ENCODE data around the gene CHCHD6. TPM values are rescaled to one million over a fixed set of nuclear protein-coding genes. Genes with fewer than 3 reads are reported as not detected.

Gene CHCHD6
- total RNA-seq, 1 donor from 2014 or later: 15.7 TPM

GRCh38 chr3:126963261-126964190 lies 259.5 kb downstream of the CHCHD6 start:
- no peaks in the 10 kb centered on the region for H3K4me1 Mint-ChIP-seq (ENCODE audit: low read depth)
- no peak for DNase-seq (ENCODE audit: low spot score)
- no peak overlapping the region for H3K27ac Mint-ChIP-seq
- no peaks in the 10 kb centered on the region for H3K9me3 Mint-ChIP-seq
- H3K4me3 Mint-ChIP-seq (ENCODE audit: low read depth): no peak overlapping the region
- no peaks in the 10 kb centered on the region for H3K36me3 Mint-ChIP-seq (ENCODE audit: low read depth)
- intact Hi-C loops (cut with micrococcal nuclease): no loop called here
- no peaks in the 10 kb centered on the region for H3K27me3 Mint-ChIP-seq (ENCODE audit: low read depth)

DNA sequence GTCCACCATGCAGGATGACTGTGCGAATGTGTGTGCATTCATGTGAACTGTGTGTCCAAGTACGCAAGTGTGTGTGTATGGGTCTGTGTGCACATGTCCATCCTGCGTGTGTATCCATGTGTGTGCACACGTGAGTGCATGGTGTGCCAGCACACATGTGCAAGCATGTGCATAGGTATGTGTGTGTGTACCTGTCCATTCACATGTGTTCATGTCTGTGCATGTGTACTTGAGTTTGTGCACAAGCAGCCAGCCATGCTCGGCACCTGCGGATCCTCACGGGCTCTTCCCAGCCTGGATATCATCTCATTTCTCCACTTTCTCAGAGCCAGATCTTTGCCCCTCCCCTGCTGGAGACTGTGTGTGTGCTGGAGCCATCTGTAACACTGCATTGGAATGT lies 260.2 kb downstream of the CHCHD6 start:
- Mint-ChIP-seq H3K4me1 (ENCODE audit: low read depth) (no peaks in the 10 kb centered on the region), H3K27ac (no peak overlapping the region), H3K36me3 (ENCODE audit: low read depth) (no peaks in the 10 kb centered on the region), H3K27me3 (ENCODE audit: low read depth) (no peaks in the 10 kb centered on the region), H3K4me3 (ENCODE audit: low read depth) (no peak overlapping the region), H3K9me3 (no peaks in the 10 kb centered on the region)
- DNase-seq (ENCODE audit: low spot score): no peak
- intact Hi-C loops (cut with micrococcal nuclease): no loop called here

- no peak overlapping the region for H3K27ac Mint-ChIP-seq
- H3K36me3 Mint-ChIP-seq (ENCODE audit: low read depth): no peaks in the 10 kb centered on the region
- no peaks in the 10 kb centered on the region for H3K4me1 Mint-ChIP-seq (ENCODE audit: low read depth)
- H3K4me3 Mint-ChIP-seq (ENCODE audit: low read depth): no peak overlapping the region
- H3K9me3 Mint-ChIP-seq: no peaks in the 10 kb centered on the region
- no peaks in the 10 kb centered on the region for H3K27me3 Mint-ChIP-seq (ENCODE audit: low read depth)
- intact Hi-C loops (cut with micrococcal nuclease): no loop called here
- DNase-seq (ENCODE audit: low spot score): no peak
Observed at GRCh38 chr3:126964950-126965349, 260.9 kb downstream of the CHCHD6 start.

- Mint-ChIP-seq H3K9me3 (no peaks in the 10 kb centered on the region), H3K4me1 (ENCODE audit: low read depth) (no peaks in the 10 kb centered on the region), H3K27ac (no peak overlapping the region), H3K36me3 (ENCODE audit: low read depth) (no peaks in the 10 kb centered on the region), H3K27me3 (ENCODE audit: low read depth) (peaks cover 3% of the 10 kb centered on the region), H3K4me3 (ENCODE audit: low read depth) (no peak overlapping the region)
- DNase-seq (ENCODE audit: low spot score): no peak
- intact Hi-C loops (cut with micrococcal nuclease): no loop called here
Observed at GRCh38 chr3:126965526-126966080, 261.6 kb downstream of the CHCHD6 start.

- Mint-ChIP-seq H3K27me3 (ENCODE audit: low read depth) (peaks cover 4% of the 10 kb centered on the region), H3K4me1 (ENCODE audit: low read depth) (no peaks in the 10 kb centered on the region)
- intact Hi-C loops (cut with micrococcal nuclease): no loop called here
Observed at GRCh38 chr3:126967386-126967785, 263.3 kb downstream of the CHCHD6 start.

DNA sequence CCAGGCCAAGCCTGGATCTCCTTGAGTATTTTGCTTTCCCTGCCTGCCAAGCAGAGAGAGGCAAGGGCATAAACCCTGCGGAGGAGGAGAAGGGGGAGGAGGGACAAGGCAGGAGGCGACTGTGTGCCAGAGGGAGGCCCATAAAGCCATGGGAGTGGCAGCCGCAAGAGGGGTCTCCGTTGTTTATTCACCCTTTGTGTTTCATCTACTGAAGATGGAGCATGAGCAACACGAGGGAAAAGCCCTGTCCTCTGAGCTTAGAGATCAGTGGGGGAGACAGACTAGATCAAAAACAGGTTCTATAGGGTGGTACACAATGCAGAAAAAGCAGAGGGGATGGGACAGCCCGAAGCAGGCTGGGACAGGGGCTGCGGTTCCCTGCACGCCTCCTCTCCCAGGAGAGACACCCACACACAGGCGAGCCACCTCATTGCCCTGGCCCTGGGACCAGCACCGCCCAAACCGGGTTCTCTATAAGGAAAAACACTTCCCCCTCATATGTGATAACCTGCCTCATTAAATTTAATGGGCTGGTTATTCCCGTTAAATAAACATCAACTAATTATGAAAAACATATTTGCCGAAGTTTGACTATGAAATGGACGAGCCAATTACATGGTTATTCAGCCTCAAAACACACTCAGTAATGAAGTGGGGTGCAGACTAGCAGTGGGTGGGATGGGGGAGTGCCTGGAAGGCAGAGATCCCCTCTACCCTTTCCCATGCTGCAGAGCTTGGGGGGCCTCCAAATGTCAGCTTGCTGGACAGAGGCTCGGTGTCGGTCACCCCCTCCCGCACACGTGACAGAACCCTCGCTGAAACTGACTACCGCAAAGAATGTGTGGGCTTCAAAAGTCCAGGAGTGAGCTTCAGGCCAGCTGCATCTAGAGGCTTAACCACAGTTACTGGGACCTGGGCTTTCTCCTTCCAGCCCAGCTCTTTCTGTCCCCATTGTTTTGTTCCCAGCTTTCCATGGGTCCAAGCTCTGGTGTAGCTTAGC lies 264.7 kb downstream of the CHCHD6 start:
- no peaks in the 10 kb centered on the region for H3K36me3 Mint-ChIP-seq (ENCODE audit: low read depth)
- no peaks in the 10 kb centered on the region for H3K9me3 Mint-ChIP-seq
- no peaks in the 10 kb centered on the region for H3K4me1 Mint-ChIP-seq (ENCODE audit: low read depth)
- H3K4me3 Mint-ChIP-seq (ENCODE audit: low read depth): no peak overlapping the region
- H3K27ac Mint-ChIP-seq: no peak overlapping the region
- intact Hi-C loops (cut with micrococcal nuclease): no loop called here
- DNase-seq (ENCODE audit: low spot score): no peak
- H3K27me3 Mint-ChIP-seq (ENCODE audit: low read depth): peaks cover 4% of the 10 kb centered on the region

More at GRCh38 chr3:126967386-126967785, 263.3 kb downstream of the CHCHD6 start:
- no peak overlapping the region for H3K4me3 Mint-ChIP-seq (ENCODE audit: low read depth)
- no peaks in the 10 kb centered on the region for H3K36me3 Mint-ChIP-seq (ENCODE audit: low read depth)
- H3K27ac Mint-ChIP-seq: no peak overlapping the region
- DNase-seq (ENCODE audit: low spot score): no peak
- no peaks in the 10 kb centered on the region for H3K9me3 Mint-ChIP-seq

DNA sequence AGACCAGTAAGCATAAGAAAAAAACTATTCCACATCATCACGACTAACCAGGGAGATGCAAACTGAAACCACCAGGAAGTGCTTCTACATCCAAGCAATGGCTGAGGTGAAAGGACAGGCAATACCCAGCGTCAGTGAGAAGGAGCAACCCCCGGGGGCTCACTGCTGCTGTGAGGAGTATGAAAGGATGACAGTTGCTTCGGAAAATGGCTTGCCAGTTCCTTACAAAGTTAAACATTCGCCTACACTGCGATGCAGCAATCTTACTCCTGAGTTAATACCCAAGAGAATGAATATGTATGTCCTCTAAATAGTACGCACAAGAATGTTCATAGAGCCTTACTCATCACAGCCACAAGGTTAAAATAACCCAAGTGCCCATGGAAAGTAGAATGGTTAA lies 265.5 kb downstream of the CHCHD6 start:
- intact Hi-C loops (cut with micrococcal nuclease): no loop called here
- Mint-ChIP-seq H3K4me3 (ENCODE audit: low read depth) (no peak overlapping the region), H3K36me3 (ENCODE audit: low read depth) (no peaks in the 10 kb centered on the region), H3K4me1 (ENCODE audit: low read depth) (no peaks in the 10 kb centered on the region), H3K27ac (no peak overlapping the region), H3K9me3 (peaks cover 6% of the 10 kb centered on the region), H3K27me3 (ENCODE audit: low read depth) (peaks cover 4% of the 10 kb centered on the region)
- DNase-seq (ENCODE audit: low spot score): no peak

- H3K9me3 Mint-ChIP-seq: peaks cover 11% of the 10 kb centered on the region
- intact Hi-C loops (cut with micrococcal nuclease): no loop called here
- no peaks in the 10 kb centered on the region for H3K36me3 Mint-ChIP-seq (ENCODE audit: low read depth)
- no peak overlapping the region for H3K4me3 Mint-ChIP-seq (ENCODE audit: low read depth)
- no peak overlapping the region for H3K27ac Mint-ChIP-seq
- no peaks in the 10 kb centered on the region for H3K4me1 Mint-ChIP-seq (ENCODE audit: low read depth)
- DNase-seq (ENCODE audit: low spot score): no peak
- H3K27me3 Mint-ChIP-seq (ENCODE audit: low read depth): peaks cover 7% of the 10 kb centered on the region
Observed at GRCh38 chr3:126970101-126970500, 266.1 kb downstream of the CHCHD6 start.

GRCh38 chr3:126970921-126971320 lies 266.9 kb downstream of the CHCHD6 start:
- H3K4me1 Mint-ChIP-seq (ENCODE audit: low read depth): no peaks in the 10 kb centered on the region

DNA sequence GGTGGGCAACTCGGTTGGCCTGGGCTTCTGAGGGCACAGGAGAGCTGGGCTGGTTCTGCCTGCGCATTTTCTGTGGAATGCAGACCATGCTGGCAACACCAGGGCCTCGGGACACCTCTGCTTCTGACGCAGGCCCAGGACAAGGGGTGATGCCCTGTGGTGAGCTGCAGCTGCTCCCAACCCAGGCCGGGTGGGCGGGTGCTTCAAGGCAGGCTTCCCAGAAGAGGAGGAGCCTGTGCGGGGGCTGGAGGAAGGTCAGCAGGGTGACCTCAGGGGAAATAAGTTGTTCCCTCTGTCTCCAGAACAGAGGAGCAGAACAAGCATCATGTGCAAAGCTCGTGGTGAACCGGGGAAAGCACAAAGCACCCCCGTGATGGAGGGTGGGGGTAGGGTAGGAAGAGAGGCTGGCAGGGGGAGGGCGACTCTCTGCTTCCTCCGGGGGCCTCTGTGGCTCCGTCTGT lies 267.9 kb downstream of the CHCHD6 start:
- Mint-ChIP-seq H3K9me3 (peaks cover 17% of the 10 kb centered on the region), H3K4me3 (ENCODE audit: low read depth) (no peak overlapping the region), H3K4me1 (ENCODE audit: low read depth) (no peaks in the 10 kb centered on the region), H3K36me3 (ENCODE audit: low read depth) (no peaks in the 10 kb centered on the region), H3K27me3 (ENCODE audit: low read depth) (peaks cover 8% of the 10 kb centered on the region), H3K27ac (no peak overlapping the region)
- no peak for DNase-seq (ENCODE audit: low spot score)
- intact Hi-C loops (cut with micrococcal nuclease): no loop called here

More at GRCh38 chr3:126970921-126971320, 266.9 kb downstream of the CHCHD6 start:
- Mint-ChIP-seq H3K27ac (no peak overlapping the region), H3K36me3 (ENCODE audit: low read depth) (no peaks in the 10 kb centered on the region), H3K27me3 (ENCODE audit: low read depth) (peaks cover 8% of the 10 kb centered on the region), H3K4me3 (ENCODE audit: low read depth) (no peak overlapping the region), H3K9me3 (peaks cover 17% of the 10 kb centered on the region)
- DNase-seq (ENCODE audit: low spot score): no peak
- intact Hi-C loops (cut with micrococcal nuclease): no loop called here

DNA sequence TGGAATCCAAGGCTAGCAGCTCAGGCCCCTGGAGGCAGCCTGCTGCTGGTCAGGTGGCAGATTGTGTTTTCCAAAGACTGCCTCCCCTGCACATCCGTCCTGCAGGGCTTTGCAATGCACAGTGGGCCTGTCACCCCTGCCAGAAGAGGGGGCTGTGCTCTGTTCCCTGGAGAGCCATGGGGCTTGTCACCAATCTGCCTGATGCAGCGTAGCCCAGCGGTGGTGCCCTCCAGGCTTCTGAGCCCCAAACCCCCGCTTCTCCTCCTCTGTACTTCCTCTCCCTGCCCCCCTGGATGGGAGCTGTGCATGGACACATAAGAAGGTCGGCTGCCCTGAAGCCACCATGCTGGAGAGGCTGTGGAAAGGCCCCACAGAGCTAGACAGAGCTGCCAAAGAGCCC lies 268.8 kb downstream of the CHCHD6 start:
- no peak for DNase-seq (ENCODE audit: low spot score)
- peaks cover 17% of the 10 kb centered on the region for H3K9me3 Mint-ChIP-seq
- H3K36me3 Mint-ChIP-seq (ENCODE audit: low read depth): no peaks in the 10 kb centered on the region
- H3K4me1 Mint-ChIP-seq (ENCODE audit: low read depth): no peaks in the 10 kb centered on the region
- no peak overlapping the region for H3K4me3 Mint-ChIP-seq (ENCODE audit: low read depth)
- intact Hi-C loops (cut with micrococcal nuclease): no loop called here
- no peak overlapping the region for H3K27ac Mint-ChIP-seq
- peaks cover 8% of the 10 kb centered on the region for H3K27me3 Mint-ChIP-seq (ENCODE audit: low read depth)

DNA sequence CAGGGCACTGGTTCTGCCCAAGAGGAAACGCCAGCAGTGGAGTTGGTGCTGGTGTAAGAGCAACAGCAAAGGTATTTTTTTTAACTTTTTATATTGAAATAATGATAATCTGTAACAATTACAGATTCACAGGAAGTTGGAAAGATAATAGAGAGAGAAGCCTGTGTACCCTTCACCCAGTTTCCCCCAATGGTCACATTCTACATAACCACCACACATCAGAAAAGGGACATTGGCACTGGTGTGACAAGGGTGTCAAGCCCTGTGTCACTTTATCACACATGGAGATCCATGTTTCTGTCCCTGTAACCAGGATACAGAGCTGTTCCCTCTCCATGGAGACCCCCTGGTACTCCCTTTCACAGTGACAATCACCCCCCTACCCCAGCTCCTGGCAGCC lies 269.8 kb downstream of the CHCHD6 start:
- Mint-ChIP-seq H3K27ac (no peak overlapping the region), H3K27me3 (ENCODE audit: low read depth) (peaks cover 14% of the 10 kb centered on the region), H3K4me3 (ENCODE audit: low read depth) (no peak overlapping the region), H3K36me3 (ENCODE audit: low read depth) (no peaks in the 10 kb centered on the region), H3K9me3 (peaks cover 17% of the 10 kb centered on the region), H3K4me1 (ENCODE audit: low read depth) (no peaks in the 10 kb centered on the region)
- intact Hi-C loops (cut with micrococcal nuclease): no loop called here
- DNase-seq (ENCODE audit: low spot score): no peak

Measured in activated T-helper 2 cell treated with anti-CD3 and anti-CD28 coated beads, Interferon-gamma antibody, Interleukin-2, Interleukin-4, amounts not matched to agents 10 μg/mL and 5 μg/mL and 100 μg/mL, durations not matched to agents 14 hours and 24 hours and 36 hours (primary cell).